ENCODE data around the gene HLCS.

The HLCS gene

DNA sequence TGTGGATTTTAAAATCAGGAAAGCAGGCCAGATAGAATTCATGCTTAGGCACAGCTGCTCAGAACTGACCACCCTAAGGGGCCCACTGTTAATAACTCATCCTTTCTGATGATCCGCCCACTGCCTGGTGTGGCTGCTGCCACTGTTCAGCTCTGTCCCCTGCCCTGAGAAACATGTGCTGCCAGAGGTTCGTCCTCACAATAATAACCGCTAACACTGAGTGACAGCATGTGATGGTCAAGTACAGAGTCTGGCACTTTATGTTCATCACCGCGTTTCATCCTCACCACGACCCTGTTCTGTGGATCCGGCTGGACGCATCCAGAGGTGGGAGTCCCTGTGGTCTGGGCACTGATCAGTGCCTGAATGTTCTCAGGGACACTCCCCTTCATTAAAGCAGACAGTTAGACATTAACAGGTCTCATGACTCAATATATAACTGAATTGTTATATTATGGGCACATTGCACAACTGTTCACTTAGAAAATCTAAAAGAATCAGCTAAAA, 159.0 kb downstream of the HLCS start:
- Histone ChIP-seq H3K27ac (ENCODE audit: low read length) (no peak overlapping the region), H3K4me3 (ENCODE audit: low read length) (no peak overlapping the region), H2AFZ (ENCODE audit: low read length) (no peak overlapping the region), H3F3A (ENCODE audit: insufficient read depth, low read length) (no peaks in the 10 kb centered on the region), H3K4me2 (ENCODE audit: low read depth, low read length) (no peak overlapping the region), H3K79me2 (ENCODE audit: low read length) (no peaks in the 10 kb centered on the region), H4K20me1 (ENCODE audit: insufficient read depth, low read length) (no peaks in the 10 kb centered on the region), H3K27me3 (replicated peaks; ENCODE audit: insufficient read depth, low read length) (no peaks in the 10 kb centered on the region), H3K4me1 (ENCODE audit: low read length) (no peaks in the 10 kb centered on the region), H3K9me2 (replicated peaks; ENCODE audit: insufficient read depth, low read length) (no peaks in the 10 kb centered on the region), H3K36me3 (replicated peaks; ENCODE audit: insufficient read depth, low read length) (no peaks in the 10 kb centered on the region), H3K9ac (ENCODE audit: low read length) (no peak overlapping the region), H3K9me3 (replicated peaks; ENCODE audit: insufficient read depth, low read length) (no peaks in the 10 kb centered on the region)
- TF ChIP-seq EZH2phosphoT487 (IDR thresholded peaks at IDR 0.05; ENCODE audit: low read length) = no peak
- TF ChIP-seq EZH2 (optimal IDR thresholded peaks at IDR 0.05; ENCODE audit: low read depth, low read length) = no peak
- no peak for DNase-seq

DNA sequence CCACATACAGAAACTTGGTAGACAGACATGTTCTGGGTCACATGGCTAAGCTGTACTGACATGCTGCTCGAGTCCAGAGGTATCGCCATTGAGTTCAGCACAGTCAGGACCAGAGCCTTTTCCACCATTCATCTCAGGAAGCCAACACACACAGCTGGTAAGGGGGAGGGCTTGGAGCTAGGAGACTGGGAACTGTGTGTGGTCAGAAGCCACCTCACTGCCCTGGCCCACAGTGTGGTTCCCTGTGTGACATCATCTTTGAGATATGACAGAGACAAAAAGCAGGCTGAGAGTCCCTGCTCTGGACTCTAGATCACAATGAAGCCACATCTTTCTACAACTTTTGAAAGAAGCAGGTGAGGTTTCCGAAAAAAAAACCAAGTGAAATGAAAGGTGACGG, 160.4 kb downstream of the HLCS start:
- H3K9me3 ChIP-seq (replicated peaks; ENCODE audit: insufficient read depth, low read length) = no peaks in the 10 kb centered on the region
- no peak overlapping the region for H3K4me3 ChIP-seq (ENCODE audit: low read length)
- H3K4me2 ChIP-seq (ENCODE audit: low read depth, low read length) = no peak overlapping the region
- TF ChIP-seq EZH2phosphoT487 (IDR thresholded peaks at IDR 0.05; ENCODE audit: low read length) (no peak), EZH2 (optimal IDR thresholded peaks at IDR 0.05; ENCODE audit: low read depth, low read length) (no peak), CTCF (IDR thresholded peaks at IDR 0.05; ENCODE audit: low read length) (no peak)
- no peaks in the 10 kb centered on the region for H3K9me2 ChIP-seq (replicated peaks; ENCODE audit: insufficient read depth, low read length)
- no peaks in the 10 kb centered on the region for H3K36me3 ChIP-seq (replicated peaks; ENCODE audit: insufficient read depth, low read length)
- no peaks in the 10 kb centered on the region for H3F3A ChIP-seq (ENCODE audit: insufficient read depth, low read length)
- H3K4me1 ChIP-seq (ENCODE audit: low read length) = no peaks in the 10 kb centered on the region
- H3K27me3 ChIP-seq (replicated peaks; ENCODE audit: insufficient read depth, low read length) = no peaks in the 10 kb centered on the region
- H3K9ac ChIP-seq (ENCODE audit: low read length) = no peak overlapping the region
- no peaks in the 10 kb centered on the region for H4K20me1 ChIP-seq (ENCODE audit: insufficient read depth, low read length)
- DNase-seq = no peak
- H3K27ac ChIP-seq (ENCODE audit: low read length) = no peak overlapping the region
- no peaks in the 10 kb centered on the region for H3K79me2 ChIP-seq (ENCODE audit: low read length)
- H2AFZ ChIP-seq (ENCODE audit: low read length) = no peak overlapping the region

GRCh38 chr21:36804874-36805611, 161.4 kb downstream of the HLCS start:
- Histone ChIP-seq H4K20me1 (ENCODE audit: insufficient read depth, low read length) (no peaks in the 10 kb centered on the region), H3K4me3 (ENCODE audit: low read length) (no peak overlapping the region), H2AFZ (ENCODE audit: low read length) (no peak overlapping the region), H3K4me2 (ENCODE audit: low read depth, low read length) (no peak overlapping the region), H3K9ac (ENCODE audit: low read length) (no peak overlapping the region), H3K36me3 (replicated peaks; ENCODE audit: insufficient read depth, low read length) (no peaks in the 10 kb centered on the region), H3K9me3 (replicated peaks; ENCODE audit: insufficient read depth, low read length) (no peaks in the 10 kb centered on the region), H3K27ac (ENCODE audit: low read length) (no peak overlapping the region), H3K9me2 (replicated peaks; ENCODE audit: insufficient read depth, low read length) (no peaks in the 10 kb centered on the region), H3F3A (ENCODE audit: insufficient read depth, low read length) (no peaks in the 10 kb centered on the region), H3K79me2 (ENCODE audit: low read length) (no peaks in the 10 kb centered on the region), H3K4me1 (ENCODE audit: low read length) (no peaks in the 10 kb centered on the region), H3K27me3 (replicated peaks; ENCODE audit: insufficient read depth, low read length) (no peaks in the 10 kb centered on the region)
- TF ChIP-seq EZH2 (optimal IDR thresholded peaks at IDR 0.05; ENCODE audit: low read depth, low read length) (no peak), EZH2phosphoT487 (IDR thresholded peaks at IDR 0.05; ENCODE audit: low read length) (no peak), CTCF (IDR thresholded peaks at IDR 0.05; ENCODE audit: low read length) (no peak)
- DNase-seq = no peak
